DMS53 treated with DMSO at 0.1 percent for 48 hours (cell line): ENCODE results near the gene MCM3AP.
"Not testable (repeated sequence)": the region's sequence is repeated elsewhere in the genome, so short reads cannot be mapped to it uniquely, and the experiment has no call there.

Experiments used
- DNase-seq: peaks from one replicate; lab custom pipeline; 2025; ENCODE audit not compliant: unreplicated experiment; lab: John Stamatoyannopoulos, UW

MCM3AP gene

DNA sequence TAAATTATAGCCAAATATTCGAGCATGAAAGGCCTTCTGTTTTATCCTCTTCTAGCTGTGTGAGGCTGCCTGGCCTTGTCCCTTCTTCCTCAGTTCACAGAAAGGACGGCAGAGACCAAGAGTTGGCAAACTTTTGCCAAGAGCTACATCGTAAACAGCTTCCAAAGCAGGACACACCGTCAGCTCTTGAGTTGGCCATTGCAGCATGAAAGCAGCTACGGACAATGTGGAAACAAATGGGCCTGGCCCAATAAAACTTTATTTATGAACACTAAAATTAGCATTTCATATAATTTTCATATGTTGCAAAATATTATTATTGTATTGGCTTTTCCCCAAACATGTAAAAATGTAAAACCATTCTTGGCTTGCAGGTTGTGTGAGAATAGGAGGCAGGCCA lies 27.5 kb upstream of the MCM3AP start:
- no peak for DNase-seq

DNA sequence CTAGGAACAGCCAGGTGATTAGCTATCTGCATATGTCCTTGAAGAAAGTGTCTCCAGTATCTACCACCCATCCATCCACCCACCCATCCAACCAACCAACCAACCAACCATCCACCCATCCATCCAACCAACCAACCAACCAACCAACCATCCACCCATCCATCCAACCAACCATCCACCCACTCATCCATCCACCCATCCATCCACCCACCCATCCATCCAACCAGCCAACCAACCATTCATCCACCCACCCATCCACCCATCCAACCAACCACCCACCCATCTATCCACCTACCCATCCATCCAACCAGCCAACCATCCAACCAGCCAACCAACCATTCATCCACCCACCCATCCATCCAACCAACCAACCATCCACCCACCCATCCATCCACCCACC lies 26.2 kb upstream of the MCM3AP start:
- DNase-seq: no peak

DNA sequence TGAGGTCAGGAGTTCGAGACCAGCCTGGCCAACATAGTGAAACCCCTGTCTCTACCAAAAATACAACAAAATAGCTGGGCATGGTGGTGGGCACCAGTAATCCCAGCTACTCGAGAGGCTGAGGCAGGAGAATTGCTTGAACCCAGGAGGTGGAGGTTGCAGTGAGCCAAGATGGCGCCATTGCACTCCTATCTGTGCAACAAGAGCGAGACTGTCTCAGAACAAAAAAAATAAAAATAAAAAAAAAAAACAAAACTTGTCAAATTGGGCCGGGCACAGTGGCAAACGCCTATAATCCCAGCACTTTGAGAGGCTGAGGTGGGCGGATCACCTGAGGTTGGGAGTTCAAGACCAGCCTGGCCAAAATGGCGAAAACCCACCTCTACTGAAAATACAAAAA lies 24.8 kb upstream of the MCM3AP start:
- DNase-seq: not testable (repeated sequence)

DNA sequence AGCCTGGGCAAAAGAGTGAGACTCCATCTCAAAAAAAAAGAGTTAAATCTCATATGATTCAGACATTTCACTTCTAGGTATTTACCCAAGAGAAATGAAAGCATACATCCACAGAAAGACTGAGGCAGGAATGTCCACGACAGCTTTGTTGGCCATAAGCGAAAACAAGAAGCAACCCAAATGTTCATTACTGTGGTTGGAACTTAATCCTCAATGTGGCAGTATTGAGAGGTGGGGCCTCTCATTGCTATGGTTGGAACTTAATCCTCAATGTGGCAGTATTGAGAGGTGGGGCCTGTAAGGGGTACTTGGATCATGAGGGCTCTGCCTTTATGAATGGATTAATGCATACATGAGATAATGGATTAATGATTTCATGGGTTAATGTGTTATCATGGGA lies 23.0 kb upstream of the MCM3AP start:
- DNase-seq: no peak

DNA sequence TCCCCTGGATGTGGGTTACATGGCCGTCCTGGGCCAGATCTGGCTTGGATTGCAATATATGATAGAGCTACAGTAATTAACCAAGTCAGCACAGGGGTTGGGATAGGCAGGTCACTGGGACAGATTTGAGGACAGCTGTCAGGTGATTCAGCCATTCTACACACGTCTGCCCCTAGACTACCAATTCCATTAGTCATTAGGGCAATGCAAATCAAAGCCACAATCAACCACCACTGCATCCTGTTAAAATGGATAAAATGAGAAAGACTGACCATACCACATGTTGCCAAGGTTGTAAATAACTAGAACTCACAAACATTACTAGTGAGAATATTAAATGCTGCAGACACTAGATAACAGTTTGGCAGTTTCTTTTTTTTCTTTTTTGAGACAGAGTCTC lies 22.2 kb upstream of the MCM3AP start:
- no peak for DNase-seq

DNA sequence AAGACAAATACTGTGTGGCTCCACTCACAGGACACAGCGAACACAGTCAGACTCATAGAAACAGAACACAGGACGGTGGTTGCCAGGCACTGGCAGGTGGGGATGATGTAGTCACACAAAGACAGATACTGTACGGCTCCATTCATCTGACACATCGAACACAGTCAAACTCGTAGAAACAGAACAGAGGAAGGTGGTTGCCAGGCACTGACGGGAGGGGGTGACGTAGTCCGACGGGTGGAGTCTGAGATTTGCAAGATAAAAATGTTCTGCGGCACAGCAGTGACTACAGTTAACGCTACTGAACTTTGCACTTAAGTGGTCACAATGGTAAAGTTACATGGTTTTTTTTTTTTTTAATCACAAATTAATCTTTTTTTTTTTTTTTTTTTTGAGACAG lies 19.5 kb upstream of the MCM3AP start:
- no peak for DNase-seq

DNA sequence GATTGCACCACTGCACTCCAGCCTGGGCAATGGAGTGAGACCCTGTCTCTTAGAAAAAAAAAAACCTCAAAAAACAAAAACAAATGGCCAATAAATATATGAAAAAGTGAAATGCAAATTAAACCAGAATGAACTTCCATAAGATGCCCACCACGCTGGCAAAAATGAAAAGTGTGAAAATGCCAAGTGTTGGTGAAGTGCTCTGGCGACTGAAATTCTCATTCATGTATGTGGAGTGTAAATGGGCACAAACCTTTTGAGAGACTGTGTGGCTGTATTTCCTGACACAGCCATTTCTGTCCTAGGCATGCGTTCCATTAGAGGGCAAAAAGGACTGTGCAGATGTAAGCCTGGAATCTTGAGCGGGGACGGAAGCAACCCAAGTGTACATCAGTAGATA lies 19.0 kb upstream of the MCM3AP start:
- no peak for DNase-seq

DNA sequence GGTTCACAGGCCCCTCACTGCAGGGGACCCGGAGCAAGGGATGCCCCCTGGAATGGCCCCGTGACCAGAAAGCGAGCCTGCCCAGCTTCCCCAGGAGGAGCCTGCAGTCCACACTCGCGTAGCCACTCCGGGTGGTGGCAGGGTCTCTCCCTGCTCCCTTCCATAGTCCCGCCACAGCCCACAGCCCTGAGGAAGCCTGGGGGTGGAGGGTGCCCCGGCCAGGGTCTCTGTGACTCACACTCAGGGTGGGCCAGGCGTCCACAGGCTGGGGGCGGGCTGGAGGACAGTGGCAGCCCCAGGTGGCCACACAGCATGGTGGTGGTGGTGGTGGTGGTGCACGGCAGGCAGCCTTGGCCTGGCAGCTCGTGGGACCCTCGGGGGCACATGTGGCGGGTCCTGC lies 16.3 kb upstream of the MCM3AP start:
- DNase-seq: no peak

DNA sequence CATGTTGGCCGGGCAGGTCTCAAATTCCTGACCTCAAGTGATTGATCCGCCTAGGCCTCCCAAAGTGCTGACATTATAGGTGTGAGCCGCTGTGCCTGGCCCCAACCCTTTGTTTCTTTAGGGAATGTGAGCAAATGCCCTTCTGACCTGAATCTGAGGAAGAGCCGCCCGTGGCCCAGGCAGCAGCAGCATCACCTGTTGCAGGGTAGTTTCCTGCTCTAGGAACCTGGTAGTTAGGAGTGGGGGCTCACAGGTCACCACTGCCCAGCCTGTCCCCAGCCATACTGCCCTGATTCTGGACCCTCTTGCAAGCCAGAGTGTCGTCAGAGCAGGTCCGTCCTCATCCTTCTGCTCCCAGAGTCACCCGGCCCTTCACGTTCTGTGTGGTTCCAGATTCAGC lies 13.8 kb upstream of the MCM3AP start:
- no peak for DNase-seq

DNA sequence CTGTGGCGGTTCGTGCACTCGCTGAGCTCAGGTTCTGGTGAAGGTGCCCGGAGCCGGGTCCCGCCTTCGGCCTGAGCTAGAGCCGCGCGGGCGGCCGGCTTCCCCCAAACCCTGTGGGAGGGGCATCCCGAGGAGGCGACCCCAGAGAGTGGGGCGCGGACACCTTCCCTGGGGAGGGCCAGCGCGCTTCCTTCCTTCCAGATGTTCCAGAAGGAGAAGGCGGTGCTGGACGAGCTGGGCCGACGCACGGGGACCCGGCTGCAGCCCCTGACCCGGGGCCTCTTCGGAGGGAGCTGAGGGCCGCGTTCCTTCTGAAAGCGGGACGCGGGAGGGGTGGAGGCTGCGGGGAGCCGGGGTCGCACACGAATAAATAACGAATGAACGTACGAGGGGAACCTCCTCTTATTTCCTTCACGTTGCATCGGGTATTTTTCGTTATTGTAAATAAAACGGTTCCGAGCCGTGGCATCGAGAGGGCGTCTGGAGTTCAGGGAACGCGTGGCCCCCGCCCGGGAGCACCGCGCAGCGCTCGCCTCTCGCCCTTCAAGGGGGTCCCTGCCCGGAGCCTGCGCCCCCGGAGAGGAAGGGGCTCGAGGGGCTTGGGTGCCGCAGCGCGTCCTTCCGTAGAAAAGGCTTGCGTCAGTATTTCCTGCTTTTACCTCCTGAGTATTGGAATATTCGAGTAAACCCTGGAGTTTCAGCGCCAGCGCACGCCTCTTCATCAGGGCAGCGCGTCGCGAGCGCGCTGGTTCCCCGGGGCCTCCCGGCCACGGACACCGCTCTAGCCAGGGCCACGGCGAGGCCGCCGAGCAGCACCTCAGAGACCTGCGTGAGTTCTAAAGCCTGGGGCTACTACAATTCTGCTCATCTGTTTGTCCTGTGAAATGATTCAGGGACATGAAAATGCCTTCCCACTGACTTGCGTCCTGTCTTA lies 12.2 kb upstream of the MCM3AP start:
- no peak for DNase-seq

DNA sequence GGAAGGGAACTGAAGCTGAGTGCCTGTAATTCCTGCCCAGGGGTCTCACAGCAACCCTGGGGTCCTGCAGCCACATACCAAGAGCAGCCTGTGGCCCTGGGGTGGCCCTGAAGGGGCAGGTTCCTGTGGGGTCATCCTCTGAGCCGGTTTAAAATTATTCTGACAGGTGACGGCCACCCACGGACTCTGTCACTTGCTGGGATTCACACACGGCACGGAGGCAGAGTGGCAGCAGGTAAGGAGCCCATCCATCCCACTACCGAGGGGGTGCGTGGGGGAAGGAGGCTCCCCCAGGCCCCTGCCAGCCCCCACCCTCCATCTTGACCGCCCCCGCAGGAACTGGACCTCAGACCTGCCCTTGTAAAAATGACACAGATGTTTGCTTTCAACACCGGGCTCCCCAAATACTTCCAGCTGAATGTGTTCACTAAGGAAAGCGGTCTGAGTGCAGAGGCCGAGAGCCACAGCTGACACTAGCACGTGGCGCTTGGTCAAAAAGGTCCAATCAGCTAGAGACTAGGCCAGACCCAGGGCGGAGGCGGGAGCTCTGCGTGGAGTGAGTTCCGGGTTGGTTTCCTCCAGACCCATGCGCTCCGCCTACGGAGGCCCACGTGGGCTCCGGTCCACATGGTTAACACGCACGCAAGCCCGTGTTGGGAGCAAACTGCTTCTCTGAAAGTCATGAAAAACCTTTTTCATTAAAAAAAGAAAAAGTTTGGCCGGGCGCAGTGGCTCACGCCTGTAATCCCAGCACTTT lies 10.8 kb upstream of the MCM3AP start:
- no peak for DNase-seq

DNA sequence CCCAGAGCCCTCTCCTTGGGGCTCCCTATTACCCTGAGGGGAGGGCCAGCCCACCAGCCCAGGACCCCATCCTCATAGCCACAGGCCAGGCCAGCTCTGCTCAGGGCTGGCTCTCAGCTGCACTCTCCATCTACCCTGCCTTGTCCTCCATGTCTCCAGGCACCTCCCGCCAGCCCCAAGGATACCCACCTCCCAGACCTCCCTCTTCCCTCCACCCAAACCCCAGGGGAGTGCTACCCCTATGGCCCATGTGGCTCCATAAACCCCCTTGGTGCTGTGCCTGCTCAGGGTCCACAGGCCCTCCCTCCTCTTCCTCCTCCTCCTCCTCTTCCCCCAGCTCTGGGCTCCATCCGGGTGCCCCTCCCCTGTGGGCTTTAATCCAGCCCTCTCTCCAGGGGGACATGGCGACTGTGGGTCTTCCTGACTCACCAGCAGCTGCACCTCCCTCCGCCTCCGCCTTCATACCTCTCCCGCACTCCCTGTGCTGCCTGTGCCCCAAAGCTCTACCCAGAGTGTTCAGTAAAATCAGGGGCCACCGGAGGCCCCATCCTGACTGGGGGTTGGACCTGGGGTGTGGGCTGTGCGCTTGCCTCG lies 9.9 kb upstream of the MCM3AP start:
- no peak for DNase-seq

DNA sequence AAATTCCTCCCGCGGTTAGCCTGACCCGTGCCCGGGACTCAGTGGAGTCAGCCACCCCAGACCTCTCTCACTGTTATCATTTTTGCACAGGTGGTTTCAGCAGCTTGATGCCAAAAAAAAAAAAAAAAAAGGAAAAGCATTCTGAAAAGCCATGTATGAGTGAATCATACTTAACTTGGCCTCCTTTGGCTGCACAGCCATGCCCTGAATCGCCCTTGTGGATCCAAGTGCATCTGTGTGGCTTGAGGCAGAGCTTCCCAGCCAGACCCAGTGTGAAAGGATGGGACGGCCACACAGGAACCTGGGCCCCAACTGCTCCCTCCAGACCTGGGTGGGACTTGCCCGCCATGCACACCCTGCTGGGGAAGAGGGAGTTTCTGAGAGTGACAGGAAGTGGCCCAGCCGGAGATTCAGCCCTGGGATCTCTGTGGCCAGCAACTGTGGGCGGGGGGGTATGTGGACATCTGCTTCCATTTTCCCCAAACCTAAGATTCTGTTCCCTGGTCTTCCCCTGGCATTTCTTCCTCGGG lies 9.3 kb upstream of the MCM3AP start:
- DNase-seq: no peak

DNA sequence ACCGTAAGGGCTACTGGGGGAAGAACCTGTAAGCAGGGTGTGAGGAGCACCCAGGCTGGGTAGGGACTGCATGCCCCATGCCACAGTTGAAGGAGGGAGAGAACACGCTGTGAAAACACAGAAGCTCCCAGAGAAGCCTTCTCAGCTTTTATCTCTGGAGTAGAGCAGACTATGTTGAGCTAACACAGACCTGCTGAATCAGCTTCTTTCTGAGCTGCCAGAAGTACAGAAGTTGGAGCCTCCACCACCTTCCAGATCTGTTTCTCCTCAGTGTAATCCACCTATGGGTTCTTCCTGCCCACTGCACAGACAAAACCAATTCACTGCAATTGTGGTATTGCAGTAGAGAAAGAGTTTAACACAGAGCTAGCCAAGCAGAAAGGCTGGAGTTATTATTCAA lies 6.2 kb upstream of the MCM3AP start:
- no peak for DNase-seq

DNA sequence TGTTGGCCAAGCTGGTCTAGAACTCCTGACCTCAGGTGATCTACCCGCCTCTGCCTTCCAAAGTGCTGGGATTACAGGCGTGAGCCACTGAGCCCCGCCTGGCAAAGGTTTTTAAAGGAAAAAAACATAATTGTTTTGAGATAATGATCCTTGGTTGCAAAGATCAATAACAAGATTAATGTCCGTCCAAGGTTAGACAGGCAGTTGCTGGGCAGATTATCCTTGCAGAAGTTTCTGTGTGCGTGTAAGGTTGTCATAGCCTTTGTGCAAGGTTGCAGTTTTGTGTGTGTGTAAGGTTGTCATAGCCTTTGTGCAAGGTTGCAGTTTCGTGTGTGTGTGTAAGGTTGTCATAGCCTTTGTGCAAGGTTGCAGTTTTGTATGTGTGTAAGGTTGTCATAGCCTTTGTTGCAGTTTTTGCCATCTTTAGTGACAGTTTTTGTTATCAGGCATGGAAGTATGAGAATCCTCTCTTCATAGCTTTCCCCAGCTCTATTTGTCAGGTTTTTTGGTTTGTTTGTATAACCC lies 4.3 kb upstream of the MCM3AP start:
- no peak for DNase-seq

DNA sequence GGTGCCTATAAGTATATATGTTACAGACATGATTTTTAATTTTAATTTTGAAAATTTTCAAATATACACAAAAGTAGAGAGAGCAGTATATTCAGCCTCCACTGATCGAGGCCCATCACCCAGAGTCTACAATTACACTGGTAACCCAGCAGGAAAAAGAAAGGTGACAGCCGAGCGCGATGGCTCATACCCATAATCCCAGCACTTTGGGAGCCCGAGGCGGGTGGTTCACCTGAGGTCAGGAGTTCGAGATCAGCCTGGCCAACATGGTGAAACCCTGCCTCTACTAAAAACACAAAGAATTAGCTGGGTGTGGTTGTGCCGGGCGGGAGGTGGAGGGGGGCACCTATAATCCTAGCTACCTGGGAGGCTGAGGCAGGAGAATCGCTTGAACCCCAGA lies 2.1 kb upstream of the MCM3AP start:
- no peak for DNase-seq

DNA sequence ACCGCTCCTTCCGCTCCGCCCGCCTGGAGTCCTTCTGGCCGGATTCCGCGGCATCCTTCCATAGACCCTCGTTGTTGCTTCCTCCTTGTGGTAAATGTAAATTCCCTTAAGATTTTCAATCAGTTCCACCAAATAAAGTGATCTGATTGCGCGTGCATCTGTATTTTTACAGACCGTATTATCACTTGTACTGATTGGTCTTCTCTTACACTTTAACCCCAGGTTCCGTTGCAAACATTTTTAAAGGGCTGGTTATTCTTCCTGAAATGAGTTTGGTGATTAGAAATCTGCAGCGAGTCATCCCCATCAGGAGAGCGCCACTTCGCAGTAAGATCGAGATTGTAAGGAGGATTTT lies 1.2 kb upstream of the MCM3AP start:
- no peak for DNase-seq

DNA sequence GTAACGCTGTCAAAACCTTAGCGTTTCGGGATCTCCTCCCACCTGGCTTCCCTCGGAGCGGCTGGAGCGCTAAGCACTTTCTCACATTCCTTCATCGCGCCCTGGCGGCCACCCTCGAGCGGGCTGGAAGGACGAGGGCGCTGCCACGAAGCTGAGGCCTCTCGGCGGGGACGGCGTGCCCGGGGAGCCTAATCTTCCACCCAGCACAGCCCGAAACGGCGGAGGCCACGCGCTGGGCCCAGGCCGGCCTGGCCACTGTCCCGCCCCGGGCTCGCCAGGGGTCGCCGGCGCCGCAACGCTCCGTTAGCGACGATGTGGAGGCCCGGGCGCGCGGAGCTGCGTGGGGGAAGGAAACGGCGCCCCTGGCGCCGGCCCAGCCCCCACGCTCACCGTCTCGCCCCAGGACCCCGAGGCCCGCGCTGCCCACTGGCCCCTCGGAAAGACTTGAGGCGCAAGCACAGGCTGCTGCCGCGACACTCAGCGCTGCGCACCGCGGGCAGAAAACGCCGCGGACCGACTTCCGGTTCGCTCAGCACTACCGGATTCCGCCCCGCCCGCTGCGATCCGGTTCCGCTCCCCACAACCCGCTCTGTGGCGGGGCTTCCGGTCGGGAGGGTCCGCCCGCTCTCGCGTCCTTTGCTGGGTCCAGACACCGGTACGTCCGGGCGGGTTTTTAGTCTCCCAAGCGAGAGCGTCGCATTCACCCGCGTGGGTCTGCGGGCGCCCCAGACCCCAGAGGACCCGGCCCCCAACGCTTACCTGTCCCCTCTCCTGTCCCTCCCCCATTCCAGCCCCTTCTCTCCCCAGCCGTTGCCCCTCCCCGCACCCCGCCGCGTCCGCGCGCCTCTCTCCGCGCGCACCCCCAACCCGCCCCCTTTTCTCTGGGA lies 593 bp upstream of the MCM3AP start, which contains the start of gene YBEY:
YBEY (plus strand) TSS at position 582 of the 887 bp plus-strand sequence. CDS start 572 bp downstream, outside the sequence.
- DNase-seq: peak; percentile 61

DNA sequence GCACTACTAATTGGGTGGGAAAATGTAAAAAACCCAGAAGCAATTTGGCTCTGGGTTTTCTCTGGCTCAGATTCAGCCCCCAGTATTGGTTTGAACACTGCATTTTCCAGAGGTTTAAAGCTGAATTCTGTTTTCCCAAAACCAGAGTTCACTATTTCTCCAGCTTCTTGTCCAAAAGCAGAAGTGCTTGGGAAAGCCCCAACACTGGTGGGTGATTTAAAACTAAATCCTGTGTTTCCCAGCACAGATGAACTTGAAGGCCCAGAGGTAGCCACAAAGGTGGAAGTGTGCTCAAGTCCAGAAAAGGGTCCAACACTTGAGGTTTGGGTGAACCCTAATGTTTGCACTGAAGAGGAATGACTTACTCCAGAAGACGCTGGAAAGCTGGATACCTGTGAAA lies 678 bp downstream of the MCM3AP start:
- no peak for DNase-seq

DNA sequence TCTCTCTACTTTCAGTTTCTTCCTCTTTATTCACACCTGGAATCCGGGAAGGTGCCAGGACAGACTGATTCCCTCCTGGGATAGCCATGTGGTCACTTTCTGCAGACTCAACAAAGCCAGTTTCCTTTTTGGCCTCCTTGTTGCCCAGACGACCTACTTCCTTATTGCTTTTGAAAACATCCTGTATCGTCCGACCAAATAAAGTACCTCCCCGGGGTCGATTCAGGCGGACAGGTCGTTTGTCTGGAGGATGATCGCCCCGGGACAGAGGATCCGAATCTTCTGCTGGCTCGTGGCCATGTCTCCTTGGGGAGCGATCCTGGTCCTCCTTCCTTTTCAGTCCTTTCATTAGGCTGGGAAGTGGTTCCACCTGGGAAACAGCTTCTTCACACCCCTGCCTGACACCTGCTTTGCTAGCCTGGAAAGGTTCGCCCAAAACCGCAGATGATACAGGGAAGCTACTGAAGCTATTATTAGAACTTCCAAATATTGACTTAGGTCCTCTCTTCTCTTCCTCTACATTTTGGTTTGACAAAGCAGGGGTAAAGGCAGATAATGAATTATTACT lies 1.2 kb downstream of the MCM3AP start:
- no peak for DNase-seq
